HG03139 (cell line): ENCODE measurements around the gene GRAMD4.

Experiments
- ATAC-seq: cut with Tn5 transposase; IDR thresholded peaks from one replicate; pipeline ENCODE4 v1.9.1; 2021; ENCODE audit not compliant: unreplicated experiment

Gene GRAMD4

GRCh38 chr22:46686221-46687047 is 66.2 kb downstream of the GRAMD4 start:
- ATAC-seq = no peak

DNA sequence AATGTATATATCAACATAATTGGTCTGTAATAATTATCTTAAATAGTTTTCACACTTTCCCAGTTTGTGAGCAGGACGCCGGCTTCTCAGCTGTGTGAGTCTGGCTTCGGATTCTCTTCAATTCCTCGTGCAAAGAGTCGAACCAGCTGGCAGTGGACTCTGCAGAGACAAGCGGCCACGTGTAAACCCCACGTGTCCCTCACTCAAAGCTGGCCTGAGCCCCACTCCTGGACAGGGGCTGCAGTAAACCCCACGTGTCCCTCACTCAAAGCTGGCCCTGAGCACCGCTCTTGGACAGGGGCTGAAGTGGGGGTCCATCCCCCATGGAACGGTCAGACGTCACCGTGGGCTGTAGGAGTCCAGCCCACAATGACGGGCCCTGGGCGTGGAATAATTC is 66.9 kb downstream of the GRAMD4 start:
- no peak for ATAC-seq

DNA sequence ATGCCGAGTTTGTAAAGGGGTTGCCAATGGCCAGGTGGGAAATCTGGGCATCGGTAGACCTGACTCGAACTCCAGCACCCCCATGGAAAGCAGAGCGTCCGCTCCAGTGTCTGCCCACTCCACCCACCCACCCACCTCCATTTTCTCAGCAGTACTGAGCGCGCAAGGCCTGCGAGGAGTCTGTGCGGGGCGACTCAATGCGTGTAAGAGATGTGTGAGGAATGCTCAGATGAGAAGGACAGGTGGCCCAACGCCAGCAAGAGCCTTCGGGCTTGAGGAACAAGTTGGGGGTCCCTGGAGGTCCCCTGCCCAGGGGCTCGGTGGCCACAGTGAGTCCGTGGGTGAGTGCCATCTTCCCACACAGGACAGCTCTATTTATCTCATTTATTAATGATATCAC is 67.3 kb downstream of the GRAMD4 start:
- no peak for ATAC-seq

- no peak for ATAC-seq
Observed at GRCh38 chr22:46688949-46689348, 68.8 kb downstream of the GRAMD4 start.

- no peak for ATAC-seq
Observed at GRCh38 chr22:46690146-46690545, 70.0 kb downstream of the GRAMD4 start.

DNA sequence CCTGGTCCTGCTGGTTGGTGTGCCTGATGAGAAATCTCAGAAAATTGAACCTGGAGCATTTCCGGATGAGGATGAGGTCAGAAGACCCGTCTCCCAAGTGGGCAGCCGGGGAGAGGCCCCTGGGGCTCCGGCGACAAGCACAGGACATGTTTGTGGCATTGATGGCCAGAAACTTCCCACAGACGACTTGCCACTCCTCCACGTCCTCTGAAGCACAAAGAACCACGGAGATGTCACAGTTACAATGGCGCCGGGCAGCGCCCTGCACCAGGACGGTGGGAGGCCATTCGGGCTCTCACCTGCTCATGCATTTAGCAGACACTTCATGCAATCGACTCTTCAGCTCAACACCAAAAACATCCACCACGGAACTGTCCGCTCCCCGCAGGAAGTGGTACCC is 71.4 kb downstream of the GRAMD4 start:
- no peak for ATAC-seq

DNA sequence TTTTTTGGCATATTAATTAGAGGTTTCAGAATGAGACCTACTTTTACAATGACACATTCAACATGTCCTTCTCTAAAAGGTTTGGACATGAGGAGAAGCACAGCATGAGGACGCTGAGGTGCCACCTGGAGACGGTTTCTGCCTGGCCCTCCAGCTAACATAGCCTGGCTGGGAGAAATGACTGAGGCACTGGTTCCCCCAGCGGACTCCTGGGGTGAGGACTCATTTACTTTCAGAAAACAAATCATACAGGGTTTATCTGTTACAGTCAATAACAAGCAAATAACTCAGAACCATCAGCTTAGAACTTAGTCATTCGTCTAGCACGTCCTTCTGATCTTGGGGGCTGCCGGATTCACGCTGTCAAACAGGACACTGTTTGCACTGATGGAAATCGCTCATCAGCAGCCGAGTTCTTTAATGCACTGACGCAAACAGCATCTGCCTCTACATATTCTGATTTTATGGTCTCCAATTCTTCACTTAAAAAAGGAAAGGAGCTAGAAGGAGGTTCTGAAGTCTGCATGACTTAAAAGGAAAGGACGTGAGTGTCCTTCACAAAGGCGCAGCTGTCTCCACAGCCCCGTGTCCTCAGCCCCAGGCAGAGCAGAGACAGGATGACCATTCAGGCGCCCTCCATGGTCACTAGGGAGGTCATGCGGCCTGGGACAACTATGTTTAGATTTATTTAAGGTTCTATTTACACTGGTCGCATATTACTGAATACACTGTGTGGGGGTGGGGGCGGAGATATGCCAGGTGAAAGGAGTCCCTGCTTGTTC is 73.6 kb downstream of the GRAMD4 start:
- ATAC-seq = no peak

GRCh38 chr22:46694416-46695170 is 74.4 kb downstream of the GRAMD4 start:
- ATAC-seq = no peak

DNA sequence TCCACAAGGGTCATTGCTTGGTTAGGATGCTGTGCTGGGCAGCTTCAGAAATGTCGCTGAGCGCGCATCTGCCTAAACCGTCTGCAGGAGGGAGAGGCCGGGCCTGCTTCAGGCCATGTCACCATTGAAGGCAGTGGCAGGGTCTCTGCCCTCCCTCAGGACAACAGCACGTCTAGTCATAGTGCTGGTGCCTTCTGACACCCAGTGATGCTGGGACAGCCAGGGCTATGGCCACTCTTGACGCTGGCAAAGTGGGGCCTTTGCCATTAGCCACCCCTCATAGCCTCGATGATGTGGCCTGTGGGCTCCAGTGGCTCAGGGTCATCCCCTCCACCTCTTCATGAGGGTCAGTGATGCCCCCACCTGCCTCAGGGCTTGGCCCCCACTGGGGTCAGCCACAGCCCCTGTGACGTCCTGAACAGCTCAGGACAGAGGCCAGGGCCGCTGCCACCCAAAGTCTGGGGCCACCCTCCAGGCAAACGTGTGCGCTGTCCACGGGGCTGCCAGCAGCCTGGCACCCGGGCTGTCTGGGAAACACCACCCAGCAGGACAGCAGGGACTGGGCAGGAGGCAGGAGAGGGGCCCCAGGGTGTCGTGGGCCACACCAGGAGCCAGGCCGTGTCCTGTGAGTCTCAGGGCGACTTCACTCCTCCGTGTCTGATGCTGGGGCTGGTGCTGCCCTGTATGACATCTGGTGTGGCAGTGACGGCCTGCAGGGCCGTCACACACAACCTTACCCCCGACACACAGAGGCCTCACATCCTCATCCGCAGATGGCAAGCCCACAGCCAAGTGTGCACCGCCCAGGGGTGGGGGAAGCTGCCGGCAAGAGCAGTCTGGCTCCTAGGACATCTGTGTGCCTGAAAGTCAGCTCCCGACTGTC is 75.4 kb downstream of the GRAMD4 start:
- no peak for ATAC-seq

DNA sequence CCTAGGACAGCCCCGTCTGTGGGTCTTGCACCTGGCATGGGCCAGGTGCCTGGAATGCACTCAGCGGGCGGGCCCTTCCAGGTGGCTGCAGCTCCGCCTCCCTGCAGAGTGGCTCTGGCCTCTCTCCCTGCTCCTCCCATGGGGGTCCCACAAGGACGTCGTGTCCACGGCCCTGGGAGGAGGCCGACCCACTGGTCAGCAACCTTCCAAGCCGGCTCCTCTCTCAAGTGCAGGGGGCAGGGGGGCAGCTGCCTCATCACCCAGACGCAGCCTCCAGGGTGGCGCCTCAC is 76.0 kb downstream of the GRAMD4 start:
- no peak for ATAC-seq

DNA sequence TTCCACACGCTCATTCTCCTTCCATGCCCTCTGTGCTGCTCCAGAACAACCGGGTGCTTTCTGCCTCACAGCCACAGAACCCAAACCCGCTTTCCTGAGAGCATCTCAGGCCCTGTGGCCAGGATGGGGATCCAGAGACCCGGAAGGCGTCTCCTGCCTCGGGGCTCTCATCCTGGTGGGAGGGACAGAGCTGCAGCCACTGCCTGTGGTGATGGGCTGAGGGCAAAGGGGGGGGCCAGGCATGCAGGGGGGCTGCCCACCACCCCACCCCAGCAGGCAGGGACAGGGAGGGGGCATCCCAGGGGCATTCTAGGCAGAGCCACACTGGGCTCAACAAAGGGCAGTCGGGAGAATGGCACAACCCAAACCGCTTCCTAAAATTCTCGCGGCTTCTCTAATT is 76.4 kb downstream of the GRAMD4 start:
- no peak for ATAC-seq

DNA sequence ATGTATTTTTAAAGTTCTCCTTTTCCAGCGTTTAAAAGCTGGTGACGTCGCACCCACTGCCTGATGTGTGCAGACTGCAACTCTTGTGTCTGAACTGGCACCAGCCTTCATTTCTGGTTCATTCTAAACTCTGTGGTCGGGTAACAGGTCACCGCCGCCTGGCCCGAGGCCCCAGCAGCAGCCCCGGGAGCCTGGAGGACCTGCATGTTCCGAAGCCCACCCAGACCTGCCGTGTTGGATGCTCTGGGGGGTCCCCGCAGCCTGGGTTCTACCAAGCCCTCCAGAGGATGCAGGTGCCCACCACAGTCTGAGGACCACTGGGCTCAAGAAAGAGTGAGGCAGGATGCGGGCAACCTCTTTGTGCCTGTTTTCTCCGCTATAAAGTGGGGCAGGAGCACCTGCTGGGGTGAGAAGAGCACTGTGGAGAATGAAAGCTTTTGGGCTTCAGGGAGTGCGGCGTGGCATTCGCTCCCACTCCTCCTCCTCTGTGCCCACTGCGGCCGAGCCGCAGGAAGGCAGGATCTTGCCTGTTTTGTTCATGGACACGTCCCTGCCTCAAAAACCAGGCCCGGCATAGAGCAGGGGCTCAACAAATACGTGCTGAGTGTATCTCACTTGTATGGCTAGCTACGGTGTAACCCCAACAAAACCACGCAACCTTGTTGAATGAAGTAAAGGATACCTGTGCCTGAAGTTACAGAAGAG is 77.8 kb downstream of the GRAMD4 start:
- no peak for ATAC-seq

DNA sequence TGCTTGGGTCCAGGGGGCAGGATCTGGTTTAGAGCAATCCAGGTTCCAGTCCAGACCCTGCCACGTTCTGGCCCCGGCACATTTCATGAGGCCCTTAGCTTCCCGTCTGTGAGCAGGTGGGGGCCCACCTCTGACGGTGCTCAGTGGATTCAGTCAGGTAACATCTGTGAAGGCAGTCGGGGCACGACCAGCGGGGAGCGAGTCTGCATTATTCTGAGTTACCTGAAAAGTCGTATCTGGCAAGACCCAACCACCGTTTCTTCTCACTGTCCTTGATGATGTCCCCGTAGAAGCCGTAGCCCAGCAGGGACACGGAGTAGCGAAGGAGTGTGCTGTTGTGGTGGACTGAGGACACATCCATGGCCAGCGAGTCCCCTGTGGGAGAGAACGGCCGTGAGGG is 78.9 kb downstream of the GRAMD4 start:
- no peak for ATAC-seq

GRCh38 chr22:46701262-46701661 is 81.1 kb downstream of the GRAMD4 start:
- ATAC-seq = no peak

- no peak for ATAC-seq
Observed at GRCh38 chr22:46703171-46703995, 83.2 kb downstream of the GRAMD4 start.

DNA sequence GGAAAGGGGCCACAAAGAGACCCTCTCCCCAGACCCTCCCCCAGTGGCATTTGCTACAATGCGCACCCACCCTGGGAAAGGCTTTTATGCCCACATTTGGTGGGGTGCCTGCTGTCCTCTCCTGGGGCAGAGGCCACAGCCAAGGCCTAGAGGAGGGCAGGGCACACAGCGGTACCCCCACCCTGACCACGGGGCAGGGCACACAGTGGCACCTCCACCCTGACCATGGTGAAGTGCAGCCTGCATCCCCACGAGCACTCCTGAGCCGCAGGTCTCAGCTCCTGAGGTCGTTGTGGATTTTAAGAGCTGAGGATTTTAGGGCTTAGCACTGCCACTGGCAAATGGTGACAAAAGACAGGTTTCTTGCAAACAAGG is 83.8 kb downstream of the GRAMD4 start:
- no peak for ATAC-seq

DNA sequence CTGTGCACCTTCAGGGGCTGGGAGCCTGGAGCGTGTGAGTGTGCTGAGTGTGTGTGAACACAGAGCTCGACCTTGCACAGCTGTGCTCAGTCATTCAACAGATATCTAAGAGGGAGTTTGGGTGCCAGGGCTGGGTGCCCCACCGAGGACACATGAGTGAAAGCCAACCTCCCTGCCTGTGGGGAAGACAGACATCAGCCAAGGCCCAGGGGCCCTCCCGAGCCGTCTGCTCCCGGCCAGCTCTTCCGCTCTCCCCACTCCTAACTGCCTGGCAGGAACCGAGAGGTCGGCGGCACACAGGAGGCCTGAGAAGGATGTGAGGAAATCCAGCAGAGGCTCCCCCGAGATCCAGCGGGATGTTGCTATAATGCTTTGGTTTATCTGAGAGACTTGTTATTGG is 85.9 kb downstream of the GRAMD4 start:
- no peak for ATAC-seq

- no peak for ATAC-seq
Observed at GRCh38 chr22:46707305-46707704, 87.1 kb downstream of the GRAMD4 start.

GRCh38 chr22:46707827-46708570 is 87.8 kb downstream of the GRAMD4 start:
- no peak for ATAC-seq
